MM.1S (cell line): Measurements from ENCODE around the gene TMEM30B.

ENCODE experiments used
- DNase-seq: peaks from one replicate; pipeline ENCODE4 v3.0.0-alpha.2; 2015
- H2AFZ ChIP-seq: fragments of 300-600 bp; sonication (generic); 2 replicates; pipeline ENCODE4 v1.6.0; 2016; ENCODE audit warnings: antibody characterized with exemption, low read length
- H3F3A ChIP-seq: fragments of 300-600 bp; sonication (generic); 2 replicates; pipeline ENCODE4 v1.6.1; 2016; ENCODE audit warnings: mild to moderate bottlenecking, antibody characterized with exemption, low read length, moderate library complexity, mixed read lengths; ENCODE audit not compliant: insufficient read depth
- H3K27ac ChIP-seq: fragments of 300-600 bp; sonication (generic); 2 replicates; pipeline ENCODE4 v1.5.1; 2016; ENCODE audit warnings: mild to moderate bottlenecking, low read length
- H3K27me3 ChIP-seq: fragments of 300-600 bp; sonication (generic); replicated peaks from 2 replicates; pipeline ENCODE4 v1.6.0; 2016; ENCODE audit warnings: low read length; ENCODE audit not compliant: insufficient read depth
- H3K36me3 ChIP-seq: fragments of 300-600 bp; sonication (generic); replicated peaks from 2 replicates; pipeline ENCODE4 v1.6.1; 2016; ENCODE audit warnings: mild to moderate bottlenecking, low read length, mixed read lengths; ENCODE audit not compliant: insufficient read depth
- H3K4me1 ChIP-seq: fragments of 300-600 bp; sonication (generic); 2 replicates; pipeline ENCODE4 v1.6.1; 2016; ENCODE audit warnings: low read length, mixed read lengths
- H3K4me2 ChIP-seq: fragments of 300-600 bp; sonication (generic); 2 replicates; pipeline ENCODE4 v1.6.0; 2016; ENCODE audit warnings: low read depth, low read length
- H3K4me3 ChIP-seq: fragments of 300-600 bp; sonication (generic); 2 replicates; pipeline ENCODE4 v1.5.1; 2016; ENCODE audit warnings: low read length, mixed read lengths
- H3K79me2 ChIP-seq: fragments of 300-600 bp; sonication (generic); 2 replicates; pipeline ENCODE4 v1.6.1; 2016; ENCODE audit warnings: mixed run types, low read length, mixed read lengths
- H3K9ac ChIP-seq: fragments of 300-600 bp; sonication (generic); 2 replicates; pipeline ENCODE4 v1.6.1; 2016; ENCODE audit warnings: low read length, mixed read lengths
- H3K9me2 ChIP-seq: fragments of 300-600 bp; sonication (generic); replicated peaks from 2 replicates; pipeline ENCODE4 v1.6.1; 2016; ENCODE audit warnings: mild to moderate bottlenecking, low read length, mixed read lengths; ENCODE audit not compliant: insufficient read depth
- H3K9me3 ChIP-seq: fragments of 300-600 bp; sonication (generic); replicated peaks from 2 replicates; pipeline ENCODE4 v1.6.1; 2016; ENCODE audit warnings: mild to moderate bottlenecking, low read length, mixed read lengths; ENCODE audit not compliant: insufficient read depth
- H4K20me1 ChIP-seq: fragments of 300-600 bp; sonication (generic); 2 replicates; pipeline ENCODE4 v1.6.1; 2016; ENCODE audit warnings: mild to moderate bottlenecking, low read length, moderate library complexity, mixed read lengths; ENCODE audit not compliant: insufficient read depth
- EZH2 ChIP-seq: fragments of 300-600 bp; sonication (generic); optimal IDR thresholded peaks from 2 replicates; pipeline ENCODE3; 2017; ENCODE audit warnings: low read depth, mild to moderate bottlenecking, antibody characterized with exemption, low read length, mixed read lengths
- EZH2phosphoT487 ChIP-seq: fragments of 300-600 bp; sonication (generic); IDR thresholded peaks from 2 replicates; pipeline ENCODE4 v1.6.1; 2018; ENCODE audit warnings: antibody characterized with exemption, low read length
- TF ChIP-seq, protein P1 (sequence below): fragments of 300-600 bp; sonication (generic); IDR thresholded peaks from 2 replicates; pipeline ENCODE4 v1.5.1; 2016; ENCODE audit warnings: antibody characterized with exemption, low read length, mixed read lengths

Gene TMEM30B

DNA sequence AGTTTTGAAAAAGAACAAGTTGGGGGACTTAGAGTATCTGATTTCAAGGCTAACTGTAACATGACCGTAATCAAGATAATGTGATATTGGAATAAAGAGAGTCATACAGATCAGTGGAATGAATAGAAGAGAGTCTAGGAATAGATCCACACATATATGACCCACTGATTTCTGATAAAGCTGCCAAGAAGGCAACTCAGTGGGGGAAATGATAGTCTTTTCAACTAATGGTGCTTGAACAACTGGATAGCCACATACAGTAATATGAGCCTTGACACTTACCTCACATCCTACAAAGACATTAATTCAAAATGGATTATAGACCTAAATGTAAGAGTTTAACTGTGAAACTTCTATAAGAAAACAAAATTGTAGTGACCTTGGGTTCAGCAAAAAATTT, 44.0 kb upstream of the TMEM30B start:
- H3K4me2 ChIP-seq: no peak overlapping the region
- H3K27ac ChIP-seq: no peak overlapping the region
- H3K79me2 ChIP-seq: no peaks in the 10 kb centered on the region
- H4K20me1 ChIP-seq: no peaks in the 10 kb centered on the region
- no peaks in the 10 kb centered on the region for H3K27me3 ChIP-seq
- no peaks in the 10 kb centered on the region for H3K9me3 ChIP-seq
- H3K9me2 ChIP-seq: no peaks in the 10 kb centered on the region
- no peak overlapping the region for H2AFZ ChIP-seq
- H3F3A ChIP-seq: no peaks in the 10 kb centered on the region
- H3K9ac ChIP-seq: no peak overlapping the region
- no peaks in the 10 kb centered on the region for H3K4me1 ChIP-seq
- TF ChIP-seq, protein P1, sequence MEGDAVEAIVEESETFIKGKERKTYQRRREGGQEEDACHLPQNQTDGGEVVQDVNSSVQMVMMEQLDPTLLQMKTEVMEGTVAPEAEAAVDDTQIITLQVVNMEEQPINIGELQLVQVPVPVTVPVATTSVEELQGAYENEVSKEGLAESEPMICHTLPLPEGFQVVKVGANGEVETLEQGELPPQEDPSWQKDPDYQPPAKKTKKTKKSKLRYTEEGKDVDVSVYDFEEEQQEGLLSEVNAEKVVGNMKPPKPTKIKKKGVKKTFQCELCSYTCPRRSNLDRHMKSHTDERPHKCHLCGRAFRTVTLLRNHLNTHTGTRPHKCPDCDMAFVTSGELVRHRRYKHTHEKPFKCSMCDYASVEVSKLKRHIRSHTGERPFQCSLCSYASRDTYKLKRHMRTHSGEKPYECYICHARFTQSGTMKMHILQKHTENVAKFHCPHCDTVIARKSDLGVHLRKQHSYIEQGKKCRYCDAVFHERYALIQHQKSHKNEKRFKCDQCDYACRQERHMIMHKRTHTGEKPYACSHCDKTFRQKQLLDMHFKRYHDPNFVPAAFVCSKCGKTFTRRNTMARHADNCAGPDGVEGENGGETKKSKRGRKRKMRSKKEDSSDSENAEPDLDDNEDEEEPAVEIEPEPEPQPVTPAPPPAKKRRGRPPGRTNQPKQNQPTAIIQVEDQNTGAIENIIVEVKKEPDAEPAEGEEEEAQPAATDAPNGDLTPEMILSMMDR: no peak
- no peak for TF ChIP-seq EZH2phosphoT487
- TF ChIP-seq EZH2: no peak
- H3K4me3 ChIP-seq: no peak overlapping the region
- DNase-seq: no peak
- no peaks in the 10 kb centered on the region for H3K36me3 ChIP-seq

DNA sequence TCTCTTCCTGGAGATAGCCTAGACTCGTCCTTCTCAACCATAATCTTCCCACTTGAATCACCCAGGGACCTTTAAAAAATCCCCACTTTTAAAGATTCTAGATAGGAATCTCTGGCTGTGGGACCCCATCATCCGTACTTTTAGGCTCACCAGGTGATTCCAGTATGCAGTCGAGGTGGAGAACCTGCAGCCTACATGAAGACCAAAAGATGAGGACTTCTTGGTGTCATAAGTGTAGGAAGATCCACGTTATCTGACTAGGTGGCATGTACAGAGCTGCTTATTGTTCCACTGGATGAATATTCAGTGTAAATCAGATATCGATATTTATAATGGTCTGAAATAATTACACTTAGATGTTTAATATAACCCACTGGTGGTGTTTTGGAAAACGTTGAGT, 42.8 kb upstream of the TMEM30B start:
- Histone ChIP-seq H4K20me1 (no peaks in the 10 kb centered on the region), H3K4me2 (no peak overlapping the region), H3K9me3 (no peaks in the 10 kb centered on the region), H3K36me3 (no peaks in the 10 kb centered on the region), H3K4me1 (no peaks in the 10 kb centered on the region), H3K9me2 (no peaks in the 10 kb centered on the region), H3K9ac (no peak overlapping the region), H2AFZ (no peak overlapping the region), H3K27me3 (no peaks in the 10 kb centered on the region), H3K4me3 (no peak overlapping the region), H3K79me2 (no peaks in the 10 kb centered on the region), H3F3A (no peaks in the 10 kb centered on the region), H3K27ac (no peak overlapping the region)
- TF ChIP-seq, protein P1: no peak
- DNase-seq: no peak

GRCh38 chr14:61322799-61323290, 41.7 kb upstream of the TMEM30B start:
- Histone ChIP-seq H3K79me2 (no peaks in the 10 kb centered on the region), H3K36me3 (no peaks in the 10 kb centered on the region), H3K4me2 (no peak overlapping the region), H3K27me3 (no peaks in the 10 kb centered on the region), H3K4me3 (no peak overlapping the region), H3K9ac (no peak overlapping the region), H4K20me1 (no peaks in the 10 kb centered on the region), H3K4me1 (no peaks in the 10 kb centered on the region), H2AFZ (no peak overlapping the region), H3F3A (no peaks in the 10 kb centered on the region), H3K9me2 (no peaks in the 10 kb centered on the region), H3K9me3 (no peaks in the 10 kb centered on the region), H3K27ac (no peak overlapping the region)
- TF ChIP-seq EZH2 (no peak), EZH2phosphoT487 (no peak)
- TF ChIP-seq, protein P1: no peak
- no peak for DNase-seq
